OCI-LY1 (cell line): Measurements from ENCODE around the gene PPP1R7.

Source experiments
- H2AFZ ChIP-seq: fragments of 200-600 bp; sonication (generic), shearing (Covaris generic); 2 replicates; pipeline ENCODE4 v1.6.0; 2014; ENCODE audit warnings: antibody characterized with exemption, mild to moderate bottlenecking, low read length
- H3F3A ChIP-seq: fragments of 200-600 bp; sonication (generic), shearing (Covaris generic); 2 replicates; pipeline ENCODE4 v1.6.0; 2014; ENCODE audit warnings: mild to moderate bottlenecking, antibody characterized with exemption, low read length, moderate library complexity; ENCODE audit not compliant: insufficient read depth
- H3K27ac ChIP-seq: fragments of 200-600 bp; sonication (generic); 2 replicates; pipeline ENCODE4 v1.5.1; 2014; ENCODE audit warnings: low read length, mixed run types, mild to moderate bottlenecking, low read depth; ENCODE audit not compliant: poor library complexity, severe bottlenecking
- H3K27me3 ChIP-seq: fragments of 200-600 bp; sonication (generic); 2 replicates; pipeline ENCODE4 v1.6.0; 2014; ENCODE audit warnings: antibody characterized with exemption, mild to moderate bottlenecking, low read length, moderate library complexity; ENCODE audit not compliant: insufficient read depth
- H3K36me3 ChIP-seq: fragments of 200-600 bp; sonication (generic); 2 replicates; pipeline ENCODE4 v1.6.1; 2014; ENCODE audit warnings: mild to moderate bottlenecking, antibody characterized with exemption, low read length, moderate library complexity, mixed read lengths; ENCODE audit not compliant: insufficient read depth
- H3K4me1 ChIP-seq: fragments of 200-600 bp; sonication (generic); 2 replicates; pipeline ENCODE4 v1.5.1; 2014; ENCODE audit warnings: mild to moderate bottlenecking, low read length, moderate library complexity; ENCODE audit not compliant: insufficient read depth, severe bottlenecking
- H3K4me2 ChIP-seq: fragments of 200-600 bp; sonication (generic), shearing (Covaris generic); 2 replicates; pipeline ENCODE4 v1.6.1; 2014; ENCODE audit warnings: low read length
- H3K4me3 ChIP-seq: fragments of 200-600 bp; sonication (generic); 2 replicates; pipeline ENCODE4 v1.5.1; 2014; ENCODE audit warnings: low read length, low read depth, mild to moderate bottlenecking, mixed read lengths; ENCODE audit not compliant: poor library complexity, severe bottlenecking
- H3K79me2 ChIP-seq: fragments of 200-600 bp; shearing (Covaris generic); 2 replicates; pipeline ENCODE4 v1.6.1; 2016; ENCODE audit warnings: mixed run types, low read length, mixed read lengths; ENCODE audit not compliant: insufficient read depth
- H3K9ac ChIP-seq: fragments of 200-600 bp; sonication (generic), shearing (Covaris generic); 2 replicates; pipeline ENCODE4 v1.6.1; 2014; ENCODE audit warnings: mild to moderate bottlenecking, low read length, mixed read lengths
- H3K9me2 ChIP-seq: fragments of 200-600 bp; sonication (generic), shearing (Covaris generic); 2 replicates; pipeline ENCODE4 v1.6.1; 2014; ENCODE audit warnings: low read depth, mild to moderate bottlenecking, low read length, mixed read lengths
- H3K9me3 ChIP-seq: fragments of 200-600 bp; shearing (Covaris generic); 2 replicates; pipeline ENCODE4 v1.6.1; 2014; ENCODE audit warnings: low read length, mixed read lengths
- H4K20me1 ChIP-seq: fragments of 200-600 bp; sonication (generic), shearing (Covaris generic); 2 replicates; pipeline ENCODE4 v1.6.0; 2016; ENCODE audit warnings: mild to moderate bottlenecking, low read length; ENCODE audit not compliant: insufficient read depth
- EZH2 ChIP-seq: fragments of 200-600 bp; sonication (generic), shearing (Covaris generic); IDR thresholded peaks from 2 replicates; pipeline ENCODE4 v1.8.0; 2017; ENCODE audit warnings: borderline replicate concordance, mixed run types, mild to moderate bottlenecking, antibody characterized with exemption, low read length, moderate library complexity, mixed read lengths
- TF ChIP-seq, protein P1 (sequence below): fragments of 200-600 bp; sonication (generic), shearing (Covaris generic); IDR thresholded peaks from 2 replicates; pipeline ENCODE4 v1.5.1; 2017; ENCODE audit warnings: mild to moderate bottlenecking, antibody characterized with exemption, low read length, moderate library complexity, mixed read lengths

The PPP1R7 gene

DNA sequence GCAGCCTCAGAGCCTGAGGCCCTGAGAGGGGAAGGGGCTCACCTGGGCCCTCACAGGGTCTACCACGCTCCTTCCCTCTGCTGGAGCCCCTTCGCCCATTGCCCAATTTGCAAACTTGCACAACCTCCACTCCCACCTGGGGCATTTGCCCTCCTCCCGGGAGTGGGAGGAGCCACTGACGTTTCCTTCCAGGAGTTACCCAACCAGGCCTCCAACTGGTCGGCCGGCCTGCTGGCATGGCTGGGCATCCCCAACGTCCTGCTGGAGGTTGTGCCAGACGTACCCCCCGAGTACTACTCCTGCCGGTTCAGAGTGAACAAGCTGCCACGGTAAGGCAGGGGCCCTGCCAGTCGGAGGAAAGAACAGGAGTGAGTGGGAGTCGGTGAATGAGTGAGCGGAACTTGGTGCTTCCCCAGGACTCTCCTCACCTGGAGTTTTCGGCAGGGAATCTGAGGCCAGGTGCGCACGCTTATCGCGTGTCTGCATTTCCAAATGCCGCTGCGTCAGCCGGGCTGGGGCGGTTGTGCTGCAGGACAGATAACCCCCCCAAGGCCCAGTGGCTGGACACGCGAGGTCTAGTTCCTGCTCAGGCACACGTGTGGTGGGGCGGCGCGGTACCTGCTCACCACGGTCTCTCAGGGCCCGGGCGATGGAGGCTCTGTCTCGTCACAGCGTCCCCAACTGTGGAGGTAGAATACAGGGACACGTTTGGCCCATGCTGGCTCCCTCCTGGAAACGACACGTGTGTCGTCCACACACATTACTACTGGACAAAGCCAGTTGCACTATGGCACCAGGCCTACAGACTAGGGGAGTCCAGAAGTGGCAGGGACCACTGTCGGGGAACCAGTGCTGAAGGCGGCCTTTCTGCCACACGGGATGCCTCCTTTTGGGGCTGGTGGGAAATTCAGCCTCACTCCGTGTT lies 49.9 kb downstream of the PPP1R7 start:
- no peak overlapping the region for H3K4me2 ChIP-seq
- no peaks in the 10 kb centered on the region for H3K79me2 ChIP-seq
- no peaks in the 10 kb centered on the region for H3K4me1 ChIP-seq
- H3F3A ChIP-seq = no peaks in the 10 kb centered on the region
- no peak for TF ChIP-seq EZH2
- TF ChIP-seq, protein P1, sequence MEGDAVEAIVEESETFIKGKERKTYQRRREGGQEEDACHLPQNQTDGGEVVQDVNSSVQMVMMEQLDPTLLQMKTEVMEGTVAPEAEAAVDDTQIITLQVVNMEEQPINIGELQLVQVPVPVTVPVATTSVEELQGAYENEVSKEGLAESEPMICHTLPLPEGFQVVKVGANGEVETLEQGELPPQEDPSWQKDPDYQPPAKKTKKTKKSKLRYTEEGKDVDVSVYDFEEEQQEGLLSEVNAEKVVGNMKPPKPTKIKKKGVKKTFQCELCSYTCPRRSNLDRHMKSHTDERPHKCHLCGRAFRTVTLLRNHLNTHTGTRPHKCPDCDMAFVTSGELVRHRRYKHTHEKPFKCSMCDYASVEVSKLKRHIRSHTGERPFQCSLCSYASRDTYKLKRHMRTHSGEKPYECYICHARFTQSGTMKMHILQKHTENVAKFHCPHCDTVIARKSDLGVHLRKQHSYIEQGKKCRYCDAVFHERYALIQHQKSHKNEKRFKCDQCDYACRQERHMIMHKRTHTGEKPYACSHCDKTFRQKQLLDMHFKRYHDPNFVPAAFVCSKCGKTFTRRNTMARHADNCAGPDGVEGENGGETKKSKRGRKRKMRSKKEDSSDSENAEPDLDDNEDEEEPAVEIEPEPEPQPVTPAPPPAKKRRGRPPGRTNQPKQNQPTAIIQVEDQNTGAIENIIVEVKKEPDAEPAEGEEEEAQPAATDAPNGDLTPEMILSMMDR = no peak
- no peaks in the 10 kb centered on the region for H3K27me3 ChIP-seq
- no peak overlapping the region for H3K4me3 ChIP-seq
- no peaks in the 10 kb centered on the region for H4K20me1 ChIP-seq
- H3K27ac ChIP-seq = no peak overlapping the region
- no peaks in the 10 kb centered on the region for H3K9me3 ChIP-seq
- H2AFZ ChIP-seq = no peak overlapping the region
- no peak overlapping the region for H3K9ac ChIP-seq
- H3K36me3 ChIP-seq = no peaks in the 10 kb centered on the region
- no peaks in the 10 kb centered on the region for H3K9me2 ChIP-seq

DNA sequence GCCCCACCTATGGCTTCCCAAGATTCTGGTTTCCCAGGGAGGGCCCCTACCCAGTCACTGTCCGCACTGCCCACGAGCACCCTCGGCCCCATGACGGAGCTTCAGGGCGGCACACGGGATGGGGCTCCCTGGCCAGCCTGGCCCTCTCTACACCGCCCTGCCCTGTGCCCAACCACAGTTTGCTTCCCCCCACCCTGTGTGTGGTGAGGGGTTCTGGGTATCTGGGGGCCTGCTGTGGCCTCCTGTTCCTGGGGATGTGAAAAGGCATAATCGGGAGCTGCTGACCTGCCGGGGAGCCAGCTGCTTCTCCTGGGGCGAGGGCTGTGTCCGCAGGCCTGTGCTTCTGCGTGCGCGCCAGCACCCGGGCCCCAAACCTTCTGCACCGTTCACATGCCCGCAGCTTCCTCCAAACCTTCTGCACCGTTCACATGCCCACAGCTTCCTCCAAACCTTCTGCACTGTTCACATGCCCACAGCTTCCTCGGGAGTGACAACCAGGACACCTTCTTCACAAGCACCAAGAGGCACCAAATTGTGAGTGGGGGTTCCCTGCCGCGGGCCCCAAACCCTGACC lies 50.6 kb downstream of the PPP1R7 start:
- no peak overlapping the region for H2AFZ ChIP-seq
- H3K4me3 ChIP-seq = no peak overlapping the region
- no peak overlapping the region for H3K9ac ChIP-seq
- no peaks in the 10 kb centered on the region for H3K27me3 ChIP-seq
- no peaks in the 10 kb centered on the region for H4K20me1 ChIP-seq
- H3F3A ChIP-seq = no peaks in the 10 kb centered on the region
- H3K4me1 ChIP-seq = no peaks in the 10 kb centered on the region
- H3K79me2 ChIP-seq = no peaks in the 10 kb centered on the region
- H3K9me2 ChIP-seq = no peaks in the 10 kb centered on the region
- H3K36me3 ChIP-seq = no peaks in the 10 kb centered on the region
- no peak for TF ChIP-seq EZH2
- TF ChIP-seq, protein P1 = no peak
- H3K9me3 ChIP-seq = no peaks in the 10 kb centered on the region
- H3K4me2 ChIP-seq = no peak overlapping the region
- H3K27ac ChIP-seq = no peak overlapping the region

DNA sequence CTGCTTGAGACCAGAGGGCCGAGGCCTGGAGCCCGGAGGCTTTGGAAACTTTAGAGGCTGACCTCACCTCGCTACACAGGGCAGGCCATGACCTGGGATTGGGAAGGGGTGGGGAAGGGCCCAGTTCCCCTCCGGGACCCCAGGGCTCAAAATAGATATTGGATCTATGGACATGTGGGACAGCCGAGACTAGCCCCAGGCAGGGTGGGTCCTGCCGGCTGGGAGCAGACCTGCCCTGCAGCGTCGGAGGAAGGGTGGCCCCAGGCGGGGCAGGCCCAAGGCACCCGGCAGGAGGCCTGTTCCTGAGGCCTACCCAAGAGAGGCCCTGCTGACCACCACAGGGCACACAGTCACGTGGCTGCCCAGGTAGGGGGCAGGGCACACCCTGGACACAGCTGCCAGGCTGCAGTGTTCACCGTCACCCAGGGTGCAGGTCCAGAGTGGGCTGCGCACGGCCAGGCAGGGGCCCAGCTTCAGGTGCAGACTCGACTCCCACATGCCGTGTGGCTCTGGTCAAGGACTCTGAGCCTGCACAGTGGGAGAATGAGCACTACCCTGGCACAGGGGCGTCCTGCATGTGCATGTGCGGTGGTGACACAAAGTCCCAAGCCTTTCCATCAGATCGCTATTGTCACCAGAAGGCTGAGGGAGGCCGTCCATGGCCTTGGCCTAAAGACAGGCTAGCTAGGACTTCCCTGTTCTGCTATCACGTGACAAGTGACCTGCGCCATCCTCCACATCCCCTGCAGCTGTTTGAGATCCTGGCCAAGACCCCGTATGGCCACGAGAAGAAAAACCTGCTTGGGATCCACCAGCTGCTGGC lies 51.4 kb downstream of the PPP1R7 start:
- H3K9ac ChIP-seq = no peak overlapping the region
- no peaks in the 10 kb centered on the region for H3K4me1 ChIP-seq
- no peaks in the 10 kb centered on the region for H3K79me2 ChIP-seq
- H3K36me3 ChIP-seq = no peaks in the 10 kb centered on the region
- H3K9me2 ChIP-seq = no peaks in the 10 kb centered on the region
- H3K27ac ChIP-seq = no peak overlapping the region
- no peak overlapping the region for H2AFZ ChIP-seq
- no peak for TF ChIP-seq EZH2
- H3K4me3 ChIP-seq = no peak overlapping the region
- no peak overlapping the region for H3K4me2 ChIP-seq
- no peaks in the 10 kb centered on the region for H3K9me3 ChIP-seq
- no peaks in the 10 kb centered on the region for H3K27me3 ChIP-seq
- H4K20me1 ChIP-seq = no peaks in the 10 kb centered on the region
- H3F3A ChIP-seq = no peaks in the 10 kb centered on the region
